Stimulated activated naive CD4-positive, alpha-beta T cell treated with Interleukin-2 at 50 U/mL for 16 hours (primary cell): ENCODE measurements around the gene GAL3ST2.
"Not testable (repeated sequence)": the region's sequence is repeated elsewhere in the genome, so short reads cannot be mapped to it uniquely, and the experiment has no call there.

Source experiments
- DNase-seq: peaks from one replicate; lab custom pipeline; 2025; lab: John Stamatoyannopoulos, UW

The GAL3ST2 gene

DNA sequence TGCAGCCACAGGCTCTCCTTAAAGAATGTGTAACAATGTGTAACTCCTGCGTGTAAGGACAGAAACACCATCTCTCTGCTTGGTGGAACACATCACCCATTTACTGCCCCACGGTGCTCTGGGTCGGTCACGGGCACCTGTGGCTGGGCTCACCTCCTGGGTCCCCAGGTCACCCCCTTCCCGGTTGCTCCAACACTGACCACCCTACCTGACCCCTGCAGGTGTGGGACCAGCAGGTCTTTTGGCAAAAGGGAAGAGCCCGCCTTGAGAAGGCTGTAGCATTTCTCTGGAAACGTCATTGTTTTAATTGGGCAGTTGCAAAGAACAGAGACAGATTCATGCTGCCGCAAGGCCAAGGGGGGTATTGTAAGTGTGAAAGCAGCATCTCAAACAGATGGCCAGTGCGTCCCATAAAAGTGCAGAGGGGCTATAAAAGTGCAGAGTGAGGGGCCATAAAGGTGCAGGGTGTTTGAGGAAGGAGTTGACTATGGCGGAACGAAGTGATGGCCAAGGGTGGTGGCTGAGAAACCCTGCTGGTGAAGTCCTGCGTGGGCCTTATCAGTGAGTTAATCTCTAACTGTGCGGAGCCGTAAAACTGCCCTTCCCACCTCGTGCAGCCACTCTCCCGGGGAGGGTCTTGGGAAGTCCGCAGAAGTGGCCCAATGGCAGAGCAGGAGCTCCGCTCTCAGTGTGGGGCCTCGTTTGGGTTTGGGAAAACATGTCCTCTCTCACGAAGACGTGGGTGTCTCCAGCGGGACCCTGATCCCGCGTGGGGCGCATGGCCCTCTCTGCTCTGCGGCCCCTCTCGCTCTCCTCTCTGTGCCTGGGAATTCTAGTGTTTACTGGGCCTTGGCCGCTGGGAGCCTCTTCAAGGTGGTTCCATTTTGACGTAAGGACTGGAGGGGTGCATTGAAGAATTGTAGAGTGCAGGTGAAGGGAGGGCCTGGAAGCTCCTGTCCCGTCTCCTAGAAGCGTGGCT, 18.7 kb downstream of the GAL3ST2 start:
- DNase-seq: no peak

- no peak for DNase-seq
These were observed 19.6 kb downstream of the GAL3ST2 start for GRCh38 chr2:241796209-241796608.

DNA sequence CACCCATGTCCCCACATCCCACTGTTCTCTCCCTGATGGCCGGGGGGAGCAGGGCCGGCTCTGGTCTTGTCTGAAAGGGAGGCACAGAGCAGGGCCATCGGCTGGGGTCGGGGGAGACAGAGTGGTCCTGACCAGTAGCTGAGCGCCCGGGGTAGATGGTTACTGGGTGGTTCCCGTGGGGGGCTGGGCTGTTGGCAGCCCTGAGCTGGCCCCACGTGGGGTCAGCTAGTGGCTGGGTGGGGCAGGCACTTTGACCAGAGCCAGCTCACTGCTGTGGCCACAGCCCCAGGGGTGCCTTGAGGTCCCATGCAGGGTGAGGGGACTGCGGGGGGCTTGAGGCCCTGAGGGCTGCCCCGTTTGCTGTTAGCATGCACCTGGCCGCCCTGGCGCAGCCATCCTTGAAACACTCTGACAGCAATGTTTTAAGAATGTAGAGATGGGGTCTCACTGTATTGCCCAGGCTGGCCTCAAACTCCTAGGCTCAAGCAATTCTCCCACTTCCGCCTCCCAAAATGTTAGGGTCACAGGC, 20.1 kb downstream of the GAL3ST2 start:
- DNase-seq: no peak

GRCh38 chr2:241797441-241798080, 20.9 kb downstream of the GAL3ST2 start:
- DNase-seq: no peak

DNA sequence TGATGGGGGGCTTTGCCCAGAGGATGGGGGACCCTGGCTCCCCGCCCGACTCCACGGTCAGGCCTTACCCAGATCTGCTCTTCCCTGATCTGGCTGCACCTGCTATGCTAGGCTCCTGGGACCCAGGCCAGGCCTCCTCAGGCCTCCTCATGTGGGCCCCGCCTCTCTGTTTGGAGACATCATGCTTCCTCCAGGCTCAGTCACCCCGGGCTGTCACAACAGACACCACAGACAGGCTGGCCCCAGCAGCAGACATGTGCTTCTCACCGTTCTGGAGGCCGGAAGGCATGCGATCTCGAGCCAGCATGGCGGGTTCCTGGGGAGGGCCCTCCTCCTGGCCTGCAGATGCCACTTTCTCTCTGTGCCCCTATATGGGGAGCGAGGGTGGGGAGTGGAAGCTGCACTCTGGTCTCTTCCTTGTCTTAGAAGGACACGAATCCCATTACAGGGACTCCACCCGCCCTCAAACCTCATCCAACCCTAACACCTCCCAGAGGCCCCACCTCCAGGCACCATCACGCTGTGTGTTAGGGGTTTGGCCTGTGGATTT, 21.5 kb downstream of the GAL3ST2 start:
- DNase-seq: no peak

- no peak for DNase-seq
These were observed 22.3 kb downstream of the GAL3ST2 start for GRCh38 chr2:241798631-241799521.

DNA sequence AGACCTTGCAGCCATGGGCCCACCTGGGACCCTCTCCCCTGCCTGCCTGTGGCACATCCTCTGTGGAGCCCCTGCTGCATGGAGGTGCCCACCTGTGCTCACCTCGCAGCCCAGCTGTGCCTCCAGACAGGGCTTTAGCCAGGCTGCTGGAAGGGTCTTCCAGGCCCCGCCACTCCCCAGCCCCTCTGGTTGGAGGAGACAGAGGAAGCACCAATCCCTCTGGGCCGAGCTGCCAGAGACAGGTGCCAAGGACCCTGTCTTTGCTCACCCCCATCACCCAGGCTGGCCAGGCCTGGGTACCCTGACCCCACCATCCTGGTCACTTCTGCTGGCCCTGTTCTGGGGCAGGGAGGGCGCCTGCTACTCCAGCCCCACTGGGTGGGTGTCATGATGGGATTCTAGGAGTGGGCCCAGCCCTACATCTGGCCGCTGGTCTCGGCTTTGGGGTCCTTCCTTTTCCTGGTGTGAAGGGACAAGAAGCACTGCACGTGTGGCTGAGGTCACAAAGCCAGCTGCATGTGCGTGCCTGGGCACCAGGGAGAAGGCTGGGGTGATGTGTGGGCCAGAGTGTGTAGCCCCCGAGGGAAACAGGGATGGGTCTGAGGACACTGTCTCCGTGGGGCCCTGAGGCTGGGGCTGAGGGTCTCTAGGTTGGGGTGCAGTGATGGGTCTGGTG, 23.0 kb downstream of the GAL3ST2 start:
- DNase-seq: no peak

- DNase-seq: not testable (repeated sequence)
These were observed 23.7 kb downstream of the GAL3ST2 start for GRCh38 chr2:241800198-241800903.

GRCh38 chr2:241801611-241802420, 25.2 kb downstream of the GAL3ST2 start:
- no peak for DNase-seq

GRCh38 chr2:241802421-241803318, 26.0 kb downstream of the GAL3ST2 start:
- no peak for DNase-seq

GRCh38 chr2:241803387-241804325, 27.0 kb downstream of the GAL3ST2 start:
- DNase-seq: no peak

GRCh38 chr2:241804326-241805229, 28.0 kb downstream of the GAL3ST2 start:
- no peak for DNase-seq

GRCh38 chr2:241806217-241806616, 29.6 kb downstream of the GAL3ST2 start:
- not testable (repeated sequence) for DNase-seq

GRCh38 chr2:241808051-241808720, 31.6 kb downstream of the GAL3ST2 start:
- DNase-seq: no peak

- no peak for DNase-seq
These were observed 32.2 kb downstream of the GAL3ST2 start, which contains the start of gene NEU4 for GRCh38 chr2:241808721-241809382. Gene NEU4 (plus strand): TSS chr2:241809193. CDS start chr2:241814485, 5,292 bp downstream.
